Gastrocnemius medialis (tissue), 4 donors: Measurements from ENCODE around the gene OR2T11.

ENCODE experiments used
- POLR2A ChIP-seq, 2 donors: fragments of 450-650 bp; IDR thresholded peaks; one replicate each; pipeline ENCODE4 v1.6.1; 2017; ENCODE audit warnings: antibody characterized with exemption in 2 of 2, mild to moderate bottlenecking in 2 of 2, moderate library complexity in 2 of 2
- TF ChIP-seq, protein P1 (sequence below), 5 experiments: fragments of 450-650 bp in 3 of 5; fragments of 200-600 bp in 2 of 5; sonication (generic) in 2 of 5; IDR thresholded peaks in 4 of 5; conservative IDR thresholded peaks in 1 of 5; 1 replicate in 4 of 5; 2 replicates in 1 of 5; pipeline ENCODE4 v1.5.1; 2016 to 2019; ENCODE audit warnings: antibody characterized with exemption in 5 of 5, mild to moderate bottlenecking in 3 of 5, moderate library complexity in 3 of 5

DNA sequence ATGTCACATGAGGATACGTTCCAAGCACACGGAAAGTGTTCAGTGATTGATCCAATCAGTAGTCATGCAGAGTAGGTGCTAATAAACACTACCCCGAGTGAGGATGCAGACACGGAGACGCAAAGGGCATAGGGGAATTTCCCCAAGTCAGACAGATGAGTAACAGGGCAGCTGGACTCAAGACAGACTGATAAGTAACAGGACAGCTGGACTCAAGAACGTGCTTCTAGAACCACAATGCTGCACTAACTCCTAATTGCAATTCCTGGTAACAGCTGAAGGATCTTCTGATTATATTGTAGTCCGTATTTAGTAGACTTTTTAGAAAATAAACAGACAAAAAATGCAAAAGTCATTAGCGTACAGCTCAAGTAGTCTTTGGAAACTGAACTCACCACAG, 35.5 kb downstream of the OR2T11 start:
- TF ChIP-seq, protein P1, sequence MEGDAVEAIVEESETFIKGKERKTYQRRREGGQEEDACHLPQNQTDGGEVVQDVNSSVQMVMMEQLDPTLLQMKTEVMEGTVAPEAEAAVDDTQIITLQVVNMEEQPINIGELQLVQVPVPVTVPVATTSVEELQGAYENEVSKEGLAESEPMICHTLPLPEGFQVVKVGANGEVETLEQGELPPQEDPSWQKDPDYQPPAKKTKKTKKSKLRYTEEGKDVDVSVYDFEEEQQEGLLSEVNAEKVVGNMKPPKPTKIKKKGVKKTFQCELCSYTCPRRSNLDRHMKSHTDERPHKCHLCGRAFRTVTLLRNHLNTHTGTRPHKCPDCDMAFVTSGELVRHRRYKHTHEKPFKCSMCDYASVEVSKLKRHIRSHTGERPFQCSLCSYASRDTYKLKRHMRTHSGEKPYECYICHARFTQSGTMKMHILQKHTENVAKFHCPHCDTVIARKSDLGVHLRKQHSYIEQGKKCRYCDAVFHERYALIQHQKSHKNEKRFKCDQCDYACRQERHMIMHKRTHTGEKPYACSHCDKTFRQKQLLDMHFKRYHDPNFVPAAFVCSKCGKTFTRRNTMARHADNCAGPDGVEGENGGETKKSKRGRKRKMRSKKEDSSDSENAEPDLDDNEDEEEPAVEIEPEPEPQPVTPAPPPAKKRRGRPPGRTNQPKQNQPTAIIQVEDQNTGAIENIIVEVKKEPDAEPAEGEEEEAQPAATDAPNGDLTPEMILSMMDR (IDR thresholded peaks at IDR 0.05 in 4 of 5, conservative IDR thresholded peaks at IDR 0.05 in 1 of 5): no peak
- TF ChIP-seq POLR2A (IDR thresholded peaks at IDR 0.05): no peak
